Measurements from ENCODE around the gene AARS2. TPM values are rescaled to one million over a fixed set of nuclear protein-coding genes. Genes with fewer than 3 reads are reported as not detected.

The AARS2 gene
- total and polyA plus RNA-seq, 12 donors: 4.7 to 10.9 (median 8.3) TPM

- Histone ChIP-seq H3K9me3 (no peaks in the 10 kb centered on the region), H3K27me3 (peaks cover 13 to 87% (median 66%) of the 10 kb centered on the region in 7 donors), H3K4me1 (peaks cover 0 to 10% (median 5%) of the 10 kb centered on the region in 9 donors), H3K4me3 (no peak overlapping the region), H3K27ac (no peak overlapping the region), H3K36me3 (no peaks in the 10 kb centered on the region)
- 77 to 82% methylated on average over 23 of the region's 23 CpGs for WGBS, 2 donors
- ATAC-seq (no peak), DNase-seq (no peak)
- intact Hi-C loops (cut with DNase I): no loop called here
- no peak for TF ChIP-seq CTCF (IDR thresholded peaks at IDR 0.05)
These were observed 36.2 kb downstream of the AARS2 start for GRCh38 chr6:44276667-44277640.

- no peaks in the 10 kb centered on the region for H3K36me3 ChIP-seq
- H3K27ac ChIP-seq: no peak overlapping the region
- intact Hi-C loops (cut with DNase I): no loop called here
- H3K27me3 ChIP-seq: peaks cover 13 to 87% (median 74%) of the 10 kb centered on the region in 7 donors
- ATAC-seq: peak in 6 of 8 donors; percentile 19 to 53 (median 42)
- peaks cover 0 to 10% (median 5%) of the 10 kb centered on the region in 9 donors for H3K4me1 ChIP-seq
- peak overlapping the region in 9 of 10 donors; percentile 23 to 42 (median 31) for H3K4me3 ChIP-seq
- whole genome bisulfite sequencing, 2 donors: 11 to 12% methylated on average over 95 to 109 of the region's 109 CpGs
- no peaks in the 10 kb centered on the region for H3K9me3 ChIP-seq
- DNase-seq: no peak
- TF ChIP-seq CTCF (IDR thresholded peaks at IDR 0.05): no peak
These were observed 37.1 kb downstream of the AARS2 start for GRCh38 chr6:44275749-44276648.

GRCh38 chr6:44275271-44275748, 37.8 kb downstream of the AARS2 start:
- peaks cover 0 to 10% (median 5%) of the 10 kb centered on the region in 9 donors for H3K4me1 ChIP-seq
- no peak overlapping the region for H3K27ac ChIP-seq
- no peaks in the 10 kb centered on the region for H3K36me3 ChIP-seq
- peaks cover 17 to 90% (median 77%) of the 10 kb centered on the region in 7 donors for H3K27me3 ChIP-seq
- H3K4me3 ChIP-seq: peak overlapping the region in 9 of 10 donors; percentile 23 to 42 (median 31)
- ATAC-seq (no peak), DNase-seq (no peak)
- intact Hi-C loops (cut with DNase I): no loop called here
- 77% methylated on average over 59 of the region's 59 CpGs for WGBS, 2 donors
- H3K9me3 ChIP-seq: no peaks in the 10 kb centered on the region
- no peak for TF ChIP-seq CTCF (IDR thresholded peaks at IDR 0.05)

GRCh38 chr6:44273617-44274016, 39.5 kb downstream of the AARS2 start:
- 76 to 81% methylated on average over 1 of the region's 1 CpG for WGBS, 2 donors
- no peaks in the 10 kb centered on the region for H3K9me3 ChIP-seq
- H3K4me1 ChIP-seq: peaks cover 0 to 10% (median 5%) of the 10 kb centered on the region in 9 donors
- TF ChIP-seq CTCF (IDR thresholded peaks at IDR 0.05): no peak
- intact Hi-C loops (cut with DNase I): no loop called here
- ATAC-seq (no peak), DNase-seq (no peak)
- H3K4me3 ChIP-seq: no peak overlapping the region
- H3K27me3 ChIP-seq: peaks cover 23 to 99% (median 90%) of the 10 kb centered on the region in 7 donors
- H3K27ac ChIP-seq: no peak overlapping the region
- no peaks in the 10 kb centered on the region for H3K36me3 ChIP-seq

Measured in heart right ventricle (tissue), 16 donors.